ENCODE measurements around the gene GRK5. TPM values are rescaled to one million over a fixed set of nuclear protein-coding genes. Genes with fewer than 3 reads are reported as not detected.

GRK5 gene
- total and polyA plus RNA-seq, 3 experiments from 2014 or later = 7.7 to 13.8 (median 13.6) TPM

DNA sequence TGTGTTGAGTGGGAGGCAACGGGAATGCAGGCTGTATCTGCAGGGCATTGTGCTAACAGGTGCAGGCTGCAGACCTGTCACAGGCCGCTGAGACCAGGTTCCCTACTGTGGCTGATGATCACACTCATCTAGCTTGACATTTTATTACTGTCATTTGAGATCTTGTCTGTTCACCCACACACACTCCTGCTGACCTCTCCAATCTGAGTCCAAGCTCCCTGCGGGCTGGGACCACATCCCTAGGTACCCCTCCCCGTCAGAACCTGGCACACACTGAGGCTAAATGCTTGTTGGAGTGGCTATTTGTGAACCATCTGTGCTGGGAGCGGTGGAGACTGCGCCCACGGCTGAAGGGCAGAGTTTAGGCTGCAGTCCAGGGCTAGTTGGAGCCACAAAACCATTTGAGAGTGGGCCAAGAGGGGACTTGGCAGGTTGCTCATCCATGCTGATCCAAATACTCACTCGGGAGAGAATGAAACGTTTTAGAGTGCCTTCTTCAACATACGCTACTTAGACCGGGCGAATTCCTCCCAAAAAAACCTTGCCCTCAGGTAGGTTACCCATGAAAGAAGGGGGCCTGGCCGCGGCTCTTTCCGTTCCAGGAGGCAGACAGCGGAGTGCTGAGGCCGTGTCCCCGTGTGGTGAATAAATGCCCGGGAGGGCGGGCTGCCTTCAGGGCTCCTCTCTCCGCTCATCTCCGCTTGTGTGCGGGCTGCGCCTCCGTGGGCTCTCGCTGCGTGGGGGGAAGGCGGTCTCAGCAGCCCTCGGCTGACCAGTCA is 170.8 kb downstream of the GRK5 start:
- no peaks in the 10 kb centered on the region for H3K4me1 ChIP-seq (ENCODE audit: insufficient read depth, low read length)
- peaks cover 0 to 24% (median 15%) of the 10 kb centered on the region in 3 donors for H3K36me3 Mint-ChIP-seq
- H3K4me1 Mint-ChIP-seq = peaks cover 23 to 52% (median 39%) of the 10 kb centered on the region in 3 donors
- no peak for DNase-seq
- ChIA-PET CTCF (interaction anchor here (1.4 kb wide), 1 partner anchor 13 kb away, joined by 3 read pairs; no protein-coding TSS in a partner anchor), POLR2A (no interaction called here)
- no peaks in the 10 kb centered on the region for H3K9me3 Mint-ChIP-seq
- H3K9me3 ChIP-seq (ENCODE audit: low read length) = no peaks in the 10 kb centered on the region
- no peak overlapping the region for H3K4me3 Mint-ChIP-seq
- no peak overlapping the region for H3K27ac Mint-ChIP-seq
- H3K4me3 ChIP-seq (ENCODE audit: low read length) = no peak overlapping the region
- H3K27ac ChIP-seq (ENCODE audit: low read depth, low read length) = no peak overlapping the region
- H3K27me3 Mint-ChIP-seq = no peaks in the 10 kb centered on the region
- no peaks in the 10 kb centered on the region for H3K27me3 ChIP-seq (ENCODE audit: insufficient read depth, low read length, poor library complexity, severe bottlenecking)
- H3K36me3 ChIP-seq (ENCODE audit: insufficient read depth, low read length) = peaks cover 6% of the 10 kb centered on the region

DNA sequence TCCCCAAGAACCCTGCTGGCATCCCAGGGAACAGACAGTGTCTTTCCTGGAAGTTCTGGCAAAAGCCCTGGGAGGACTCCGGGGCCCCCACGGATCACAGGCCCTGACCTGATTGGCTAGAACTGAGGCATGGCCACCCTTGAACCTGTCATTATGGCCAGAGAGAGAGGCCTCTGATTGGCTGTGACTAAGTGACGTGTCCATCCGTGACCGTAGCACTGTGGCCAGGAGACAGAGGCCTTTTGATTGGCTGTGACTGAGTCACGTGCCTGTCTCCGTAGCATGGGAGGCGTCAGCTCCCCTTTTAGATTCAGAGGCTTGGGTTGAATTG is 171.3 kb downstream of the GRK5 start:
- Histone ChIP-seq H3K4me1 (ENCODE audit: insufficient read depth, low read length) (peaks cover 2% of the 10 kb centered on the region), H3K27me3 (ENCODE audit: insufficient read depth, low read length, poor library complexity, severe bottlenecking) (no peaks in the 10 kb centered on the region), H3K36me3 (ENCODE audit: insufficient read depth, low read length) (peaks cover 6% of the 10 kb centered on the region), H3K9me3 (ENCODE audit: low read length) (no peaks in the 10 kb centered on the region), H3K27ac (ENCODE audit: low read depth, low read length) (no peak overlapping the region), H3K4me3 (ENCODE audit: low read length) (no peak overlapping the region)
- H3K4me3 Mint-ChIP-seq = no peak overlapping the region
- CTCF ChIA-PET = no interaction called here
- H3K27me3 Mint-ChIP-seq = no peaks in the 10 kb centered on the region
- POLR2A ChIA-PET = no interaction called here
- peaks cover 0 to 30% (median 18%) of the 10 kb centered on the region in 3 donors for H3K36me3 Mint-ChIP-seq
- peaks cover 25 to 54% (median 44%) of the 10 kb centered on the region in 3 donors for H3K4me1 Mint-ChIP-seq
- peak overlapping the region in 1 of 8 donors; percentile 56 for H3K27ac Mint-ChIP-seq
- no peaks in the 10 kb centered on the region for H3K9me3 Mint-ChIP-seq
- no peak for DNase-seq

DNA sequence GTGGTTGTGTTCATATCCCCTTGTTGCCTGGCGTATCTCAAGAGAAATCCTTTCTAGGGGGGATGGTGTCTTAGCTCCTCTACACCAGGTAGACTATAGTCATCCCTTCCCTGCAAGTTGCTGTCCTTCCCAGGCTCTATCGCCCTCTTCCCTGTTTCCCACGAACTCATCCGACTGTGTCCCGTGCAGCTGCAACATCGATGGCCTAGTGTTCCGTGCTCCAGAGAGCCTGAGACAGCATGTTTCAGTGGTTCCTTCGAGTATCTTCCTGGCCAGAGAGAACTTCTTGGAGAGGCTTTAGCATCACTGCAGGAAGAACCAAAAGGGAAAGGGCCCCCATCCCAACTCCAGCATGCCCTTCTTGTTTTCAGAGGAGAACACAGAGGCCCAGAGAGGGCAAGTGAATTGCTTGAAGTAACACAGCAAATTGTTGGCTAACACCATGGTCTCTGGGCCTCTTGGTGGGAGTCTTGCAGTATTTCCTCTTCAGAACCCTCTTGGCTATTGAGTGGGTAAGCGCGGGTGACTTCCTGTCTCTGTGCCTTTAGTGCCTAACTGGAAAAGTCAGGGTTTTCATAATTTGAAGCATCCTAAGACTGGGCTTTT is 172.2 kb downstream of the GRK5 start:
- no peaks in the 10 kb centered on the region for H3K27me3 ChIP-seq (ENCODE audit: insufficient read depth, low read length, poor library complexity, severe bottlenecking)
- Mint-ChIP-seq H3K27me3 (no peaks in the 10 kb centered on the region), H3K9me3 (no peaks in the 10 kb centered on the region), H3K4me1 (peaks cover 31 to 56% (median 51%) of the 10 kb centered on the region in 3 donors), H3K27ac (peak overlapping the region in 2 of 8 donors; percentile 33 to 39), H3K4me3 (no peak overlapping the region), H3K36me3 (peaks cover under 1 to 35% (median 21%) of the 10 kb centered on the region in 3 donors)
- no peaks in the 10 kb centered on the region for H3K9me3 ChIP-seq (ENCODE audit: low read length)
- H3K4me1 ChIP-seq (ENCODE audit: insufficient read depth, low read length) = peaks cover 8% of the 10 kb centered on the region
- H3K27ac ChIP-seq (ENCODE audit: low read depth, low read length) = no peak overlapping the region
- H3K4me3 ChIP-seq (ENCODE audit: low read length) = no peak overlapping the region
- CTCF ChIA-PET = no interaction called here
- DNase-seq = no peak
- H3K36me3 ChIP-seq (ENCODE audit: insufficient read depth, low read length) = peaks cover 6% of the 10 kb centered on the region
- POLR2A ChIA-PET = no interaction called here

DNA sequence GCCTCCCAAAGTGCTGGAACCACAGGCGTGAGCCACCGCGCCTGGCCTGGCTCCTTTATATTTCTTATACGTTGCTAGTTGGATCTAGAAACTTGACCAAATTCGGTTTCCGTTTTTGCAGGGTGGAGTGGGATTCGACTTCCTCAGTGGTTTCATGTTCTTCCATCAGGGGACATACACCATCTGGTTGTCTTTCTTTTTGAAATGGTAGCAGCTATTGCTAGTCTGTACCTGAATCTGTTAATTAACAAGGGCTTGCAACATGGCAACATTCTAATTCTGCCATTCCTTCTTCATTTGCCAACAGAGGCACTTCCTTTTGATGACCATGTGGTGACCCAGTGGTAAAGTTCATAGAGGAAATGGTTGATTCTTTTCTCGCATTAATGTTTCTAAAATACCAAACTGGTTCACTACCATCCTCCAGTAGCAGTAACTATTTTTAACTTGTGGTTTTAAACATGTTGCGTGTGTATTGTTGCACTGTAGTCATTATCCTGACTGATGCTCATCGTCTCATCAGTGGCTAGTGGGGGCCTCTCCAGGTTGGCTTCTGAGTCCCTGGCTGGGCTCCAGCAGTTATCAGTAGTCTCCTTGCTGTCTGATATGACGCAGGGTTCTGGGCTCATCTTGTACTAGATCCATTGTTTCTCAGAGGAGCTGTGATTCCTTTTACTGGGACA is 175.9 kb downstream of the GRK5 start:
- H3K4me3 Mint-ChIP-seq = peak overlapping the region in 3 of 7 donors; percentile 32 to 55 (median 48)
- H3K36me3 Mint-ChIP-seq = peaks cover 4 to 42% (median 21%) of the 10 kb centered on the region in 3 donors
- no peak for DNase-seq
- peaks cover 6% of the 10 kb centered on the region for H3K36me3 ChIP-seq (ENCODE audit: insufficient read depth, low read length)
- H3K9me3 ChIP-seq (ENCODE audit: low read length) = no peaks in the 10 kb centered on the region
- H3K27ac ChIP-seq (ENCODE audit: low read depth, low read length) = no peak overlapping the region
- no peaks in the 10 kb centered on the region for H3K27me3 ChIP-seq (ENCODE audit: insufficient read depth, low read length, poor library complexity, severe bottlenecking)
- no peaks in the 10 kb centered on the region for H3K9me3 Mint-ChIP-seq
- H3K27ac Mint-ChIP-seq = peak overlapping the region in 7 of 8 donors; percentile 40 to 90 (median 59)
- peaks cover 30 to 41% (median 34%) of the 10 kb centered on the region in 3 donors for H3K4me1 Mint-ChIP-seq
- POLR2A ChIA-PET = no interaction called here
- H3K27me3 Mint-ChIP-seq = no peaks in the 10 kb centered on the region
- CTCF ChIA-PET = no interaction called here
- peaks cover 8% of the 10 kb centered on the region for H3K4me1 ChIP-seq (ENCODE audit: insufficient read depth, low read length)
- no peak overlapping the region for H3K4me3 ChIP-seq (ENCODE audit: low read length)

DNA sequence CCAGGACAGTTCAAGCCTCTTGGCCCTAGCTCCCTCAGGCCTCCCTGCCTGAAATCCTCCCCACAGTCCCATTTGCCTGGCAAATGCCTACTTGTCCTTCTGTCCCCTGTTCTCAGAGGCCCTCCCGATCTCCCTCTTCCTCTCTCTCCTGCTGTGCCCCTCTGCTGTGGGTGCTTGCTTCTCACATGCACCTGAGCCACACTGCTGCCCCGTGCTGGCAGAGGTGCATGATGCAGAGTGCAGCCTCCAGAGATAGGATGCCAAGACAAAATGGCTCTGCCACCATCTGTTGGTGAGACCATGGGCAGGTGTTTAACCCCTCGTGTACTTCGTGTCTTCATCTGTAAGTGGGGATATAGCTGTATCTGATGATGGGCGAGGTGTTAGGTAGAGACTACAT is 176.8 kb downstream of the GRK5 start:
- Histone ChIP-seq H3K9me3 (ENCODE audit: low read length) (no peaks in the 10 kb centered on the region), H3K4me3 (ENCODE audit: low read length) (no peak overlapping the region), H3K27ac (ENCODE audit: low read depth, low read length) (no peak overlapping the region), H3K27me3 (ENCODE audit: insufficient read depth, low read length, poor library complexity, severe bottlenecking) (no peaks in the 10 kb centered on the region), H3K4me1 (ENCODE audit: insufficient read depth, low read length) (peaks cover 8% of the 10 kb centered on the region), H3K36me3 (ENCODE audit: insufficient read depth, low read length) (peaks cover 6% of the 10 kb centered on the region)
- Mint-ChIP-seq H3K27me3 (no peaks in the 10 kb centered on the region), H3K9me3 (no peaks in the 10 kb centered on the region), H3K4me1 (peaks cover 30 to 39% (median 33%) of the 10 kb centered on the region in 3 donors), H3K4me3 (peak overlapping the region in 1 of 7 donors; percentile 68), H3K27ac (peak overlapping the region in 4 of 8 donors; percentile 7 to 63 (median 26)), H3K36me3 (peaks cover 4 to 42% (median 21%) of the 10 kb centered on the region in 3 donors)
- POLR2A ChIA-PET = no interaction called here
- DNase-seq = no peak
- CTCF ChIA-PET = no interaction called here

DNA sequence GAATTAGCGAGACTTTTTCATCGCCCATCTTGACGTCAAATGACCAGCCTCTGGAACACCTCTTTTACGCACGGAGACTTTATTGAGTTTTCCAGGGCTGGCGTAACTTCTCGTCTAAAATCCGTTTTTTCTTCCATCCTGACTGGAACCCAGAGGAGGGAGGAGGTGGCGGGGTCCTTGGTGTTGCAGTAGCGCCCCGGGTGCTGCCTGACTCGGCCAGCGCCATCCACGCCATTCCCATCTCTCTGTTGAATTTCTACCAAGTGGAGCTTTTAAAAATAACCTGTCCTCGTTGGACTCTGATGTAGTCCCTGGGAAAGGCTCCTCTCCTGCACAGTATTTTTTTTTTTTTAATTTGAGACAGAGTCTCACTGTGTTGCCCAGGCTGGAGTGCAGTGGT is 179.3 kb downstream of the GRK5 start:
- ChIA-PET POLR2A (no interaction called here), CTCF (no interaction called here)
- no peak overlapping the region for H3K27ac ChIP-seq (ENCODE audit: low read depth, low read length)
- no peaks in the 10 kb centered on the region for H3K36me3 ChIP-seq (ENCODE audit: insufficient read depth, low read length)
- Mint-ChIP-seq H3K9me3 (no peaks in the 10 kb centered on the region), H3K4me1 (peaks cover 22 to 28% (median 26%) of the 10 kb centered on the region in 3 donors), H3K27ac (peak overlapping the region in 1 of 8 donors; percentile 56), H3K27me3 (no peaks in the 10 kb centered on the region), H3K4me3 (no peak overlapping the region), H3K36me3 (peaks cover 4 to 38% (median 18%) of the 10 kb centered on the region in 3 donors)
- no peak overlapping the region for H3K4me3 ChIP-seq (ENCODE audit: low read length)
- DNase-seq = no peak
- H3K9me3 ChIP-seq (ENCODE audit: low read length) = no peaks in the 10 kb centered on the region
- no peaks in the 10 kb centered on the region for H3K27me3 ChIP-seq (ENCODE audit: insufficient read depth, low read length, poor library complexity, severe bottlenecking)
- peaks cover 8% of the 10 kb centered on the region for H3K4me1 ChIP-seq (ENCODE audit: insufficient read depth, low read length)

DNA sequence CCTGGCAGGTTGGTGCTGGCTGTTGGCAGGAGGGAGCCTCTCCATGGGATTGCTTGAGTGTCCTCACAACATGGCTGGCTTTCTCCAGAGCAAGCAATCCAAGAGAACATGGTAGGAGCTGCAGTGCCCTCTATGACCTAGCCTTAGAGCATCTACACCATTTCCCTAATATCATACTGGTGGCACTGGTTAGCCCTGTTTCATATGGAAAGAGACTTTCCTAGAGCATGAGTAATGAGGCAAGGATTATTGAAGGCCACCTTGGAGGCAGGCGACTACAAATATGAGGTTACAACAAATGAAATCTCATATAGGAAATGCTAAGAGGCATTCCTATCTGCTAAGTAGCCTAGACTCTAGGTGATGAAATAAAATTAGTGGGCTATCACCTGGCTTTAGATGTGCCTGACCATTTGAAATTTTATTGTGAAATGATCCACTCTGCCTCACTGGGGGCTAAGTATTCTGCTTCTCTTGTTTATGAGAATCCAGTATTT is 181.5 kb downstream of the GRK5 start:
- Mint-ChIP-seq H3K27me3 (no peaks in the 10 kb centered on the region), H3K27ac (no peak overlapping the region), H3K36me3 (peaks cover 4 to 20% (median 10%) of the 10 kb centered on the region in 3 donors), H3K4me1 (peaks cover 9 to 18% (median 9%) of the 10 kb centered on the region in 3 donors), H3K9me3 (no peaks in the 10 kb centered on the region), H3K4me3 (peak overlapping the region in 1 of 7 donors; percentile 65)
- Histone ChIP-seq H3K4me3 (ENCODE audit: low read length) (no peak overlapping the region), H3K27me3 (ENCODE audit: insufficient read depth, low read length, poor library complexity, severe bottlenecking) (no peaks in the 10 kb centered on the region), H3K27ac (ENCODE audit: low read depth, low read length) (no peak overlapping the region), H3K9me3 (ENCODE audit: low read length) (no peaks in the 10 kb centered on the region), H3K4me1 (ENCODE audit: insufficient read depth, low read length) (peaks cover 4% of the 10 kb centered on the region), H3K36me3 (ENCODE audit: insufficient read depth, low read length) (no peaks in the 10 kb centered on the region)
- no peak for DNase-seq
- CTCF ChIA-PET = interaction anchor here (1.3 kb wide), 1 partner anchor 179 kb away, joined by 3 read pairs; no protein-coding TSS in a partner anchor
- POLR2A ChIA-PET = no interaction called here

All from CD8-positive, alpha-beta memory T cell (primary cell).